Peyer's patch (tissue), 4 donors: Measurements from ENCODE around the gene B9D2. TPM values are rescaled to one million over a fixed set of nuclear protein-coding genes. Genes with fewer than 3 reads are reported as not detected.

Source experiments
- DNase-seq, 3 donors: peaks; one replicate each; pipeline ENCODE4 v3.0.0-alpha.2; 2017 to 2019
- H3K27ac ChIP-seq, 4 donors: fragments of 200-600 bp; sonication (generic); one replicate each; pipeline ENCODE4 v1.5.1; 2016 to 2019
- H3K27me3 ChIP-seq, 2 donors: fragments of 200-600 bp; sonication (generic); one replicate each; pipeline ENCODE4 v1.5.1; 2019
- H3K36me3 ChIP-seq, 3 donors: fragments of 200-600 bp; sonication (generic); one replicate each; pipeline ENCODE4 v1.5.1; 2016 to 2019
- H3K4me1 ChIP-seq, 4 donors: fragments of 200-600 bp; sonication (generic); one replicate each; pipeline ENCODE4 v1.5.1; 2016 to 2019
- H3K4me3 ChIP-seq, 4 donors: fragments of 200-600 bp; sonication (generic); 1 replicate in 3 of 4; 2 replicates in 1 of 4; pipeline ENCODE4 v1.5.1; 2016 to 2019; ENCODE audit warnings: mild to moderate bottlenecking in 1 of 4
- H3K9me3 ChIP-seq, 4 donors: fragments of 200-600 bp; sonication (generic); one replicate each; pipeline ENCODE4 v1.5.1; 2016 to 2019; ENCODE audit warnings: mild to moderate bottlenecking in 1 of 4
- POLR2A ChIP-seq, 2 donors: fragments of 450-650 bp; IDR thresholded peaks; one replicate each; pipeline ENCODE4 v1.5.1; 2017; ENCODE audit warnings: antibody characterized with exemption in 2 of 2, mild to moderate bottlenecking in 2 of 2, moderate library complexity in 2 of 2
- total RNA-seq, 4 donors: library from RNA; depleted of rRNA; stranded (reverse); fragments of >200 nt; gene quantifications; one replicate each; pipeline ENCODE4 v1.1.0, GENCODE V29; 2016
- TF ChIP-seq, protein P1 (sequence below), 6 experiments: fragments of 450-650 bp in 4 of 6; fragments of 200-600 bp in 2 of 6; sonication (generic) in 1 of 6; IDR thresholded peaks; one replicate each; pipeline ENCODE4 v1.5.1; 2017 to 2019; ENCODE audit warnings: antibody characterized with exemption in 6 of 6, mild to moderate bottlenecking in 3 of 6, moderate library complexity in 1 of 6

B9D2 gene
- total RNA-seq, 4 donors from 2014 or later = 3.6 to 6.8 (median 3.8) TPM; not detected in 1

DNA sequence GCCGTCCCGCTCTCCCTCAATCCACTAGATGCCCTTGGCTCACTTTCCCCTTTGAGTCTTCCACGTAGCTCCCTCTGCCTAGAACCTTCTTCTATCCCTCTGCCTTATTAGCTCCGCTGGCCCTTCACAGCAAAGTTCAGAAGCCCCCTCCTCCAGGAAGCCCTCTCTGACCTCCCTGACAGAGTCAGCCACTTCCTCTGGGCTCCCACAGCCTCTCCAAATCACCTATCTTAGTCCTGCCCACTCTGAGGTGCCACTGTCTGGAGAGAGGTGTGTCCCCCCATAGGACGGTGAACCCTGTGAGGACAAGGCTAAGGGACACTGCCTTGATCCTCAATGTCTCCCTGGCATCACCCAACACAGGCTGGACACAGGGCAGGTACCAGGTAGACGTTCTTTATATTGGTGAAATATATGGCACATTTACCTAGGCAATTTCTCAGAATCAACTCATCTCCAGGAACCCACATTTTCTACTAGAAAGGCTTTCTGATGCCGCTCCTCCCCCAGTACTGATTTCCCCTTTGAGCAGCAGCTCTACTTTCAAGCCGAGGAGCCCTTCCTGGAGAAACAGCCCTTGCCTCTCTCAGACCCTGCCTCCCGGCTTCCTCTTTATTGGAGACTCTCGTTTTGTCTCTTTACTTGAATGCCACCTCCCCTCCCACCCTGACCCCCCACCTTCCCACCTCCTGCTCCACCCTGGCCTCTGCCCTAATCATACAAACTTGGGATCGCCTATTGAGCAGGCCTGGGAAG, 6.8 kb downstream of the B9D2 start:
- no peaks in the 10 kb centered on the region for H3K36me3 ChIP-seq
- peaks cover 0 to 9% (median 2%) of the 10 kb centered on the region in 4 donors for H3K4me1 ChIP-seq
- H3K9me3 ChIP-seq = no peaks in the 10 kb centered on the region
- H3K27ac ChIP-seq = peak overlapping the region in 1 of 4 donors; percentile 42
- H3K27me3 ChIP-seq = peaks cover 0 to 4% of the 10 kb centered on the region in 2 donors
- H3K4me3 ChIP-seq = no peak overlapping the region
- DNase-seq = no peak
- TF ChIP-seq POLR2A (IDR thresholded peaks at IDR 0.05) = no peak
- TF ChIP-seq, protein P1, sequence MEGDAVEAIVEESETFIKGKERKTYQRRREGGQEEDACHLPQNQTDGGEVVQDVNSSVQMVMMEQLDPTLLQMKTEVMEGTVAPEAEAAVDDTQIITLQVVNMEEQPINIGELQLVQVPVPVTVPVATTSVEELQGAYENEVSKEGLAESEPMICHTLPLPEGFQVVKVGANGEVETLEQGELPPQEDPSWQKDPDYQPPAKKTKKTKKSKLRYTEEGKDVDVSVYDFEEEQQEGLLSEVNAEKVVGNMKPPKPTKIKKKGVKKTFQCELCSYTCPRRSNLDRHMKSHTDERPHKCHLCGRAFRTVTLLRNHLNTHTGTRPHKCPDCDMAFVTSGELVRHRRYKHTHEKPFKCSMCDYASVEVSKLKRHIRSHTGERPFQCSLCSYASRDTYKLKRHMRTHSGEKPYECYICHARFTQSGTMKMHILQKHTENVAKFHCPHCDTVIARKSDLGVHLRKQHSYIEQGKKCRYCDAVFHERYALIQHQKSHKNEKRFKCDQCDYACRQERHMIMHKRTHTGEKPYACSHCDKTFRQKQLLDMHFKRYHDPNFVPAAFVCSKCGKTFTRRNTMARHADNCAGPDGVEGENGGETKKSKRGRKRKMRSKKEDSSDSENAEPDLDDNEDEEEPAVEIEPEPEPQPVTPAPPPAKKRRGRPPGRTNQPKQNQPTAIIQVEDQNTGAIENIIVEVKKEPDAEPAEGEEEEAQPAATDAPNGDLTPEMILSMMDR (IDR thresholded peaks at IDR 0.05) = no peak

DNA sequence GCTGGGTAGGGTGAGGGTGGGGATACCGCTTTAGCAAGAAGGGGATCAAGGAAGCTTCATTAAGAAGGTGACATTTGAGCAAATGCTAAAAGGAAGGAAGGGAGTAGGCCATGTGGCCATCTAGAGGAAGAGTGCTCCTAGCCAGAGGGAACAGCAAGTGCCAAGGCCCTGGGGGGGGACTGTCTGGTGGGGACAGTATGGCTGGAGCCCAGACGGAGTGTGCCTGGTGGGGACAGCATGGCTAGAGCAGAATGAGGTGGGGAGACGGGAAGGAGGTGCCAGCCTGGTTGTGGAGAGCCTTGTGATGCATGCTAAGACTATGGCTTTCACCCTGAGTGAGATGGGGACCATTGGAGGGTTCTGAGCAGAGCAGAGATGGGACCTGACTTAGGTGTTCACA, 8.1 kb downstream of the B9D2 start:
- Histone ChIP-seq H3K4me3 (no peak overlapping the region), H3K27ac (peak overlapping the region in 1 of 4 donors; percentile 7), H3K27me3 (peaks cover 0 to 4% of the 10 kb centered on the region in 2 donors), H3K4me1 (peaks cover 0 to 9% (median 2%) of the 10 kb centered on the region in 4 donors), H3K9me3 (no peaks in the 10 kb centered on the region), H3K36me3 (no peaks in the 10 kb centered on the region)
- DNase-seq = no peak
- TF ChIP-seq, protein P1 (IDR thresholded peaks at IDR 0.05) = no peak
- TF ChIP-seq POLR2A (IDR thresholded peaks at IDR 0.05) = no peak

DNA sequence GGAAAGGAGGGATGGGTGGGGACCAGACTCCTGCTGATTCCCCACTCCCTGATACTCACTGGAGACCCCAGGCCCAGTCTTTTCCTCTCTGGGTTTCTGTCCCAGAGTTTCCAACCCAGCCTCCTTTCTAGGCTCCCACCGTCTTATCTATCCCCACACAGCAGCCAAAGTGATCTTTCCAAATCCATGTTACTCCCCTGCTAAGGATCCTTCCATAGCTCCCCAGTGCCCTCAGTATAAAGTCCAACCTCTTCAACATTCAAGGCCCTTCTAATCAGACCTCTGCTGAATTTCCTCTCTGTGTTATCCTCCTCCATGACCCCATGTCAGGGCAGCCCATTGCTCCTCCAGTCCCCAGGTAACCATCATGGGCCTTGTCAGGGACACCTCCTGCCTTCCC, 8.9 kb downstream of the B9D2 start:
- no peak overlapping the region for H3K4me3 ChIP-seq
- no peak for DNase-seq
- TF ChIP-seq, protein P1 (IDR thresholded peaks at IDR 0.05) = no peak
- TF ChIP-seq POLR2A (IDR thresholded peaks at IDR 0.05) = no peak
- H3K27me3 ChIP-seq = peaks cover 0 to 4% of the 10 kb centered on the region in 2 donors
- no peaks in the 10 kb centered on the region for H3K36me3 ChIP-seq
- H3K9me3 ChIP-seq = no peaks in the 10 kb centered on the region
- no peak overlapping the region for H3K27ac ChIP-seq
- H3K4me1 ChIP-seq = peaks cover 0 to 14% (median 5%) of the 10 kb centered on the region in 4 donors

DNA sequence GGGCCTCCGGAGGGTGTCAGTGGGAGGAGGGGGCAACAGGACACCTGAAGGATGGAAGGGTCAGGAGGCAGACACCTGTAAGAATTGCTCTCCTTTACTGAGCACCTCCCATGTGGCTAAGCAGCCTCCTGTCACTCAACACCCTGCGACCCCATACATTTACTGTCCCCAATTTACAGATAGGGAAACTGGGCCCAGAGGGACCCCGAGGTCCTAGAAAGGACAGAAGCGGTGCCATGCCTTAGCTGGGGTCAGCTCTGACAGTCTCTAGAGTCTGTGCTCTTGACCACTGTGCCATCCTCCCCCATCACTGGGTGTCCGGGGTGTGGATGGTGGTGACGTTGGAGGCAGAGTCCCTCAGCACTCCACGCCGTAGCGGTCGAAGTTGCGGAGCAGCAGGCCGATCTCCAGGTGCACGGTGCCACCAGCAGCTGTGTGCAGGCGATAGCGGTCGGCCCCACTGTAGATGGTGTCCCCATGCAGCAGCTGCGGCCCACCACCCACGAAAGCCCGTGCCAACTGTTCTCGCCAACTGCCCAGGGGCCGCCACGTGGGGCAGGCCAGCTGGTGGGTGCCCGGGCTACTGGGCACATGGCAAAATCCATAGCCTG, 9.5 kb downstream of the B9D2 start:
- DNase-seq = no peak
- Histone ChIP-seq H3K27me3 (peaks cover 0 to 4% of the 10 kb centered on the region in 2 donors), H3K27ac (peak overlapping the region; percentile 84 to 99 (median 92)), H3K4me3 (peak overlapping the region; percentile 84 to 91 (median 88)), H3K36me3 (no peaks in the 10 kb centered on the region), H3K4me1 (peaks cover 0 to 19% (median 8%) of the 10 kb centered on the region in 4 donors), H3K9me3 (no peaks in the 10 kb centered on the region)
- TF ChIP-seq, protein P1 (IDR thresholded peaks at IDR 0.05) = no peak
- TF ChIP-seq POLR2A (IDR thresholded peaks at IDR 0.05) = no peak

DNA sequence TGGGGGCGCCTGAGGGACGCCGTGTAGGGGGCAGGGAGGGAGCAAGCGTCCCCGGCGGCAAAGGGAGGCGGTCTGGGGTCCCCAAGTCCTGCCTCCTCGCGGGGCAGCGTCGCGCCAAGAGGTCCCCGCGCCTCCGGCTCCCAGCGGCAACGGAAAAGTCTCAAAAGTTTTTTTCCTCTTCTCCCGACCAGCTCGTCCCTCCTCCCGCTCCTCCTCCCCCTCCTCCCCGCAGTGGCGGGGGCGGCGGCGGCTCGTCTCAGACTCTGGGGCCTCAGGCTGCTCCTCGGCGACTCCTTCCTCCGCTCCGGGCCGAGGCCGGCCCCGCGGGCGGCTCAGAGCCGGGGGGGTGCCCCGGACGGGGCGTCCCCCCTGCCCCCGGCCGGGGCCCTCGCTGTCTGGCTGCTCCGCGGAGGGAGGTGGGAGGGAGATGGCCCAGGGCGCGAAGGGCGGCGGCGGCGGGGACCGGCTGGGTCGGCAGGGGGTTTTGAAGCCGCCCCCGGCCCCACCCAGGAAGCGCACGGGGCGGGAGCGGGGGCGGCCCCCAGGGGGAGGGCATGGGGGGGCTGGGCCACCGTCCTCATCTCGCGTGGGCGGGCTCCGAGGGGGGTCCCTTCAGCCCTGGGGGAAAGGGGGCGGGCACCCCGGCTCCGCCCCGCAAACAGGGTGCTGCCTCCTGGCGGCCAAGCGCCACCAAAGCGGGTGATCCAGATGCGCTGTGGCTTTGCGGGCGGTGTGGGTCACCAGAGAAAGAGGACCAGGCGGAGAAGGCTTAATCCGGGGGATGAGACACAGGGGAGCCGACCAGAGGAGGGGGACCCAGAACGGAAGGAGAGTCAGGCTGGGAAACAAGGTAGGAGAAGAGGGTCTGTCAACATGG, 10.2 kb downstream of the B9D2 start, which contains the start of gene TGFB1:
Gene TGFB1 (minus strand): TSS at position 457 of the 877 bp plus-strand sequence. CDS start 878 bp downstream, outside the sequence.
- Histone ChIP-seq H3K4me1 (peaks cover 0 to 22% (median 8%) of the 10 kb centered on the region in 4 donors), H3K4me3 (peak within 1 kb of the TSS; percentile 84 to 91 (median 88)), H3K36me3 (no peaks in the 10 kb centered on the region), H3K27ac (peak within 1 kb of the TSS; percentile 84 to 99 (median 92)), H3K27me3 (peaks cover 0 to 4% of the 10 kb centered on the region in 2 donors), H3K9me3 (no peaks in the 10 kb centered on the region)
- peak; percentile 84 to 96 (median 94) for DNase-seq
- TF ChIP-seq POLR2A (IDR thresholded peaks at IDR 0.05) = peak; percentile 47 to 59
- TF ChIP-seq, protein P1 (IDR thresholded peaks at IDR 0.05) = peak; percentile 77 to 95 (median 84)
